IMR-90 (cell line): ENCODE measurements around the gene GALNT9. TPM values are rescaled to one million over a fixed set of nuclear protein-coding genes. Genes with fewer than 3 reads are reported as not detected.

Experiments
- BHLHE40 ChIP-seq: fragments of 150-350 bp; IDR thresholded peaks from 2 replicates; pipeline ENCODE4 v1.6.1; 2016; ENCODE audit warnings: mild to moderate bottlenecking, low read depth, low read length
- CHD1 ChIP-seq: IDR thresholded peaks from 2 replicates; pipeline ENCODE4 v1.6.1; 2012; ENCODE audit warnings: low read depth, low read length, improper control_type of control experiment
- FOS ChIP-seq: fragments of 150-350 bp; IDR thresholded peaks from 2 replicates; pipeline ENCODE4 v1.6.1; 2016; ENCODE audit warnings: low read depth, low read length
- MAFK ChIP-seq: IDR thresholded peaks from 2 replicates; pipeline ENCODE4 v1.6.1; 2012; ENCODE audit warnings: low read depth, low read length, improper control_type of control experiment
- MAZ ChIP-seq: IDR thresholded peaks from 2 replicates; pipeline ENCODE4 v1.6.1; 2012; ENCODE audit warnings: low read depth, mild to moderate bottlenecking, low read length, improper control_type of control experiment, moderate library complexity, borderline replicate concordance
- RAD21 ChIP-seq: IDR thresholded peaks from 2 replicates; pipeline ENCODE4 v1.6.1; 2012; ENCODE audit warnings: low read length, improper control_type of control experiment
- polyA plus RNA-seq, 3 experiments: library from polyadenylated mRNA; depleted of rRNA; stranded (reverse); fragments of >200 nt; gene quantifications; 2 replicates each; pipeline ENCODE4 v1.2.3, GENCODE V29; 2012; ENCODE audit warnings: low replicate concordance in 1 of 3
- total RNA-seq: library from RNA; depleted of rRNA; stranded (reverse); fragments of >200 nt; gene quantifications from 2 replicates; pipeline ENCODE4 v1.2.3, GENCODE V29; 2012

The GALNT9 gene
- total and polyA plus RNA-seq, 2 of the 4 experiments (the other 2 are of a cell fraction) = under 0.01 to 0.12 TPM

DNA sequence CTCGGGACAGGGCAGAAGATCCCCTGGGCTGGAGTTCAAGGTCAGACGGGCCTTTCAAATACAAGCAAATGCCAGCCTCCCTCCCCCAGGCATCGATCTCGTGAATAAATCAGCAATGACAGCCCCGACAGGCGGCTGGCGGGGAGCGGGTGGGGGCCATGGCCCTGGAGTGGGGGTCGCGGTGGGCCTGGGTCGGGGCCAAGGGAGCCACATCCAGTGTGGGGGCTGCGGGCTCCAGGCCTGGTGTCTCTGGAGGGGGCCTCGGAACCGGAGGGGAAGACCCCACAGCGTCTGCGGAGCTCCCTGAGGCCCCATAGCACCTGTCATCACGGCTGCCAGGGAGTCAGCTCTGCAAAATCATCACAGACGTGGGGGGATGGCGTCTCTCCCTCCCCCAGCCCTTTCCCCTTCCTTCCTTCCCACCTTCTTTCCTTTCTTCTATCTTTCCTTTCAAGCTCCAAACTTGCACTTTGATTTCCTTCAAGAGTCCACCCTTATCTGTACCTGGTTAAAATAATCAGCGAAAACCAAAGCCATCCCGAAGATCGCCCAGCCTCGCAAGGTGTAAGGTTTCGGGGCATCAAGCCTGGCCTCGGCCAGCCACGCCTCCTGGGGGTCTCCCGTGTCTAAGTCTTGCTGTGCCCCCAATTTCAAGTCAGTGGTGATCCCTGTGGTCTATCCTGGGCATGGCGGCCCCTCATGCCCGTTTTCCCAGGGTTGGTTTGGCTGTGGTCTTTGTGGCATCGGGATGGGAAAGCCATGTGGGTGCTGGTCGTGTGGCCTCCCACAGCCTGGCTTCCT is 93.1 kb downstream of the GALNT9 start (continued):
- no peak for TF ChIP-seq CHD1
- TF ChIP-seq FOS = no peak
- no peak for TF ChIP-seq MAZ
- TF ChIP-seq BHLHE40 = no peak
- TF ChIP-seq RAD21 = no peak
- TF ChIP-seq MAFK = no peak
